Neuron (in vitro differentiated cells): Measurements from ENCODE around the gene MED13.

Experiments
- H2AFZ ChIP-seq: one replicate; pipeline ENCODE4 v1.6.1; 2013; ENCODE audit warnings: low read depth, mild to moderate bottlenecking, inconsistent platforms, low read length, moderate library complexity
- H3K27me3 ChIP-seq: one replicate; pipeline ENCODE4 v1.6.1; 2013; ENCODE audit warnings: low read length; ENCODE audit not compliant: insufficient read depth
- H3K36me3 ChIP-seq: one replicate; pipeline ENCODE4 v1.6.1; 2013; ENCODE audit warnings: low read length; ENCODE audit not compliant: insufficient read depth
- H3K4me1 ChIP-seq: one replicate; pipeline ENCODE4 v1.6.1; 2013; ENCODE audit warnings: low read length; ENCODE audit not compliant: insufficient read depth
- H3K4me3 ChIP-seq: 2 replicates; pipeline ENCODE4 v1.5.1; 2013; ENCODE audit warnings: mild to moderate bottlenecking, low read length, moderate library complexity
- H3K9me3 ChIP-seq: one replicate; pipeline ENCODE4 v1.6.1; 2013; ENCODE audit warnings: low read length

Gene MED13

DNA sequence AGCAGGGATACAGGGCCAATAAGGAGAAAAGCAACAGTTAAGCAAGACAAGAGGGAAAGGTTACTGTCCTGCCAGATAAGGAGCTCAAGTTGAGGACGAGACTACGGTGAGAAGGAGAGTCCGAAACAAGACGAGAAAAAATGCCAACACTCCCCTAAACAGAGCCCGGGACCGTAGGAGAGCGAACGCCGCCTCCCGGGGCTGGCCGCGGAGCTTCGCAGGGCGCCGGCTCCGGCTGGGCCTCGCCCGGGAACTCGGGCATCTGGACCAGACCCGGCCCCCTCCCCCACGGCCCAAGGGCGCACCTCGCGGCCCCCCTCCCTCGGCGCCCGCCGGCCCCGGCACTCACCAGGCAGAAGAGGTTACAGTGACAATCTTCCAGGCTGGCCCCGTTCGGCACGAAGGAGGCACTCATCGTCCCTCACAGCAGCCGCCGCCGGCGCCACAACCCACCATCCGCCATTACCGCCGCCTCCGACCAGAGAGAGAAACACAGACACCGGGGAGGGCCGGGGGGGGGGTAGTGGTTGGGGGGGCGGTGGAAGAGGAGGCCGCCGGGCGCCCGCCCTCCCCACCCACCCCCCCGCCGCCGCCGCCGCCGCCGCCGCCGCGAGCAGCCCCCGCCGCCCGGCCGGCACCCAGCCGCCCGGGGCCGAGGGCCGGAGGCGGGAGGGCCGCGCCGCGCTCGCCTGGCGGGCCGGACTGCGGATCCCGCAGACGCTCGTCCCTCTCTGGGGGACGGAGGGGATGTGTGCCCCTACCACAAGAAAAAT is at the start of gene MED13:
Gene MED13 (minus strand): TSS at position 488 of the 773 bp plus-strand sequence. CDS start 73 bp downstream, at position 415.
- Histone ChIP-seq H3K9me3 (no peaks in the 10 kb centered on the region), H3K36me3 (peaks cover 21% of the 10 kb centered on the region), H2AFZ (peak within 1 kb of the TSS; percentile 55), H3K27me3 (no peaks in the 10 kb centered on the region), H3K4me1 (peaks cover 27% of the 10 kb centered on the region), H3K4me3 (peak within 1 kb of the TSS; percentile 92)

GRCh38 chr17:62112229-62112628 is 47.2 kb upstream of the MED13 start:
- Histone ChIP-seq H3K36me3 (no peaks in the 10 kb centered on the region), H3K9me3 (no peaks in the 10 kb centered on the region), H2AFZ (no peak overlapping the region), H3K4me1 (no peaks in the 10 kb centered on the region), H3K4me3 (no peak overlapping the region), H3K27me3 (peaks cover 2% of the 10 kb centered on the region)

- Histone ChIP-seq H3K36me3 (no peaks in the 10 kb centered on the region), H3K27me3 (peaks cover 2% of the 10 kb centered on the region), H3K9me3 (no peaks in the 10 kb centered on the region), H3K4me1 (no peaks in the 10 kb centered on the region), H2AFZ (no peak overlapping the region), H3K4me3 (no peak overlapping the region)
Measured at GRCh38 chr17:62111562-62112171, 46.6 kb upstream of the MED13 start.

DNA sequence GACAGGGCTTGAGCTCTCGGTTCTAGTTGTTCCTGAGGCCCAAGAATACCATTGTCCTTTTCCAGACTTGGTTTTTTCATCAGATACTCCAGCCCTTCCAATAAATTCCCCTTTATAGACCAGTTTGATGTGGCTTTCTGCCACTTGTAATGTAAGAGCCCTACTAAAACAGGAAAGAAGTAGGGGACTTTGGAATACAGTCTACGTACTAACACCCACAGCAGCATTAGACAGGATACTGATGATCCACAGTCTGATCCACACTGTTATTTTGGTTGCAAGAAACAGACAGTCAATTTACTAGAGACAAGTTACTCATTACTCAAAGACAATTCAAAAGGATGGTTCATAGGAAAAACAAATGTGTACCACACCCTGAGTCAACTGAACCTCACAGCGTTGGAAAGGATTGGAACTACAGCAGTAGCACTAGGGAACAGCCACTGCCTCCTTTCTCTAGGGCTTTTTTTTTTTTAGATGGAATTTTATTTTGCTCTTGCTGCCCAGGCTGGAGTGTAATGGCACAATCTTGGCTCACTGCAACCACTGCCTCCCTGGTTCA is 45.9 kb upstream of the MED13 start:
- no peak overlapping the region for H2AFZ ChIP-seq
- no peak overlapping the region for H3K4me3 ChIP-seq
- H3K36me3 ChIP-seq: no peaks in the 10 kb centered on the region
- H3K27me3 ChIP-seq: peaks cover 2% of the 10 kb centered on the region
- no peaks in the 10 kb centered on the region for H3K4me1 ChIP-seq
- H3K9me3 ChIP-seq: no peaks in the 10 kb centered on the region

GRCh38 chr17:62109924-62110323 is 44.8 kb upstream of the MED13 start:
- Histone ChIP-seq H3K27me3 (peaks cover 2% of the 10 kb centered on the region), H3K4me1 (no peaks in the 10 kb centered on the region), H2AFZ (no peak overlapping the region), H3K4me3 (no peak overlapping the region), H3K9me3 (no peaks in the 10 kb centered on the region), H3K36me3 (no peaks in the 10 kb centered on the region)

- Histone ChIP-seq H3K4me1 (no peaks in the 10 kb centered on the region), H3K27me3 (peaks cover 2% of the 10 kb centered on the region), H2AFZ (no peak overlapping the region), H3K36me3 (no peaks in the 10 kb centered on the region), H3K4me3 (no peak overlapping the region), H3K9me3 (no peaks in the 10 kb centered on the region)
Measured at GRCh38 chr17:62109378-62109902, 44.4 kb upstream of the MED13 start.

- no peaks in the 10 kb centered on the region for H3K4me1 ChIP-seq
- no peak overlapping the region for H2AFZ ChIP-seq
- H3K9me3 ChIP-seq: no peaks in the 10 kb centered on the region
- peaks cover 5% of the 10 kb centered on the region for H3K27me3 ChIP-seq
- no peaks in the 10 kb centered on the region for H3K36me3 ChIP-seq
- no peak overlapping the region for H3K4me3 ChIP-seq
Measured at GRCh38 chr17:62105861-62106260, 40.8 kb upstream of the MED13 start.

GRCh38 chr17:62105357-62105756 is 40.3 kb upstream of the MED13 start:
- H3K36me3 ChIP-seq: no peaks in the 10 kb centered on the region
- H3K4me1 ChIP-seq: no peaks in the 10 kb centered on the region
- H3K4me3 ChIP-seq: no peak overlapping the region
- H2AFZ ChIP-seq: no peak overlapping the region
- H3K27me3 ChIP-seq: peaks cover 5% of the 10 kb centered on the region
- H3K9me3 ChIP-seq: no peaks in the 10 kb centered on the region

- Histone ChIP-seq H3K27me3 (peaks cover 5% of the 10 kb centered on the region), H3K4me3 (no peak overlapping the region), H3K9me3 (no peaks in the 10 kb centered on the region), H3K36me3 (no peaks in the 10 kb centered on the region), H3K4me1 (no peaks in the 10 kb centered on the region), H2AFZ (no peak overlapping the region)
Measured at GRCh38 chr17:62101515-62101914, 36.4 kb upstream of the MED13 start.

GRCh38 chr17:62101090-62101489 is 36.0 kb upstream of the MED13 start:
- no peak overlapping the region for H3K4me3 ChIP-seq
- no peaks in the 10 kb centered on the region for H3K36me3 ChIP-seq
- H3K4me1 ChIP-seq: no peaks in the 10 kb centered on the region
- peaks cover 5% of the 10 kb centered on the region for H3K27me3 ChIP-seq
- H2AFZ ChIP-seq: no peak overlapping the region
- no peaks in the 10 kb centered on the region for H3K9me3 ChIP-seq

- H3K4me1 ChIP-seq: no peaks in the 10 kb centered on the region
- H3K4me3 ChIP-seq: no peak overlapping the region
- no peaks in the 10 kb centered on the region for H3K36me3 ChIP-seq
- H3K9me3 ChIP-seq: no peaks in the 10 kb centered on the region
- no peak overlapping the region for H2AFZ ChIP-seq
- H3K27me3 ChIP-seq: peaks cover 5% of the 10 kb centered on the region
Measured at GRCh38 chr17:62100055-62100454, 35.0 kb upstream of the MED13 start.

GRCh38 chr17:62099532-62099931 is 34.5 kb upstream of the MED13 start:
- Histone ChIP-seq H3K36me3 (no peaks in the 10 kb centered on the region), H3K4me1 (no peaks in the 10 kb centered on the region), H3K27me3 (peaks cover 5% of the 10 kb centered on the region), H3K4me3 (no peak overlapping the region), H2AFZ (no peak overlapping the region), H3K9me3 (no peaks in the 10 kb centered on the region)

- H3K4me1 ChIP-seq: no peaks in the 10 kb centered on the region
- no peak overlapping the region for H3K4me3 ChIP-seq
- H3K9me3 ChIP-seq: no peaks in the 10 kb centered on the region
- H3K27me3 ChIP-seq: peaks cover 5% of the 10 kb centered on the region
- H3K36me3 ChIP-seq: no peaks in the 10 kb centered on the region
- no peak overlapping the region for H2AFZ ChIP-seq
Measured at GRCh38 chr17:62098623-62099231, 33.6 kb upstream of the MED13 start.
